HG03565 (cell line): ENCODE results near the gene TMEM41A.
"Not testable (repeated sequence)": the region's sequence is repeated elsewhere in the genome, so short reads cannot be mapped to it uniquely, and the experiment has no call there.

Experiments
- ATAC-seq: cut with Tn5 transposase; IDR thresholded peaks from one replicate; pipeline ENCODE4 v1.9.1; 2021; ENCODE audit warnings: mild to moderate bottlenecking, moderate library complexity; ENCODE audit not compliant: unreplicated experiment

Gene TMEM41A

GRCh38 chr3:185489462-185489861 lies 9.4 kb downstream of the TMEM41A start:
- no peak for ATAC-seq

DNA sequence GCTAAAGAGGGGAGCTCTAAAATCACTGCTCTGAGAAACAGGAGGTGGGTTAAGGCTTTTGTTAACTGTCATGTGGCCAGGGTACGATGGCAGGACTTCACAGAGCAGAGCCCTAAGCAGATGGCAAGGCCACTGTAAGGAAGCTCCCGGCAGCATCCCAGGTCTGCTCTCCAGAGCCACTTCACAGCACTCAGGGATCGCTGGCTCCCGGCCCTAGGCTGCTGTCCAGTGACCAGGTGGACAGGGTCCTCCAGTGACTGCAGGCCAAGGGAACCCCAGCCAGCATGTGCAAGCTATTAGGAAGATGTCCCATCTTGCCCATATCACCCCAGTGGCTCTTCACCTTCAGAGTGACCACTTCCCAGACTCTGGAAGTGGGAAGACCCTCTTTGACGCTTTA lies 10.4 kb downstream of the TMEM41A start:
- no peak for ATAC-seq

DNA sequence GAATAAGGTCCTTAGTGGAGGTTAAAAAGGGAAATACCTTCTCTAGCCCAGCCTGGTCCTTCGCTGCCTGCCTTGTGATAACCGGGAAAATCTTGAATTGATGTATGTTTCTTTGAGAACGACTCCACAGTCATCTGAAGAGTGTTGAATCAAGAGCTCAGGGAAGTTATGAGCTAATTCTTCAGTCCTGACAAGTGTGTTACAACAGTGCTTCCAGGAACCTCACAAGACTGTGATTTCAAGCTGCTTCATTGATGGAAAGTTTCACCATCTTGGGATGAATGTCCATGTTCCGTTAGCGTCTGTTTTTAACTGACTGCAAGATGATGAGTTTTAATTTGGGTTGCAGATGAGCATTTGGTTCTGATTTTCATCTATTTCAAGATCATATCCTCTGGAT lies 12.4 kb downstream of the TMEM41A start:
- no peak for ATAC-seq

DNA sequence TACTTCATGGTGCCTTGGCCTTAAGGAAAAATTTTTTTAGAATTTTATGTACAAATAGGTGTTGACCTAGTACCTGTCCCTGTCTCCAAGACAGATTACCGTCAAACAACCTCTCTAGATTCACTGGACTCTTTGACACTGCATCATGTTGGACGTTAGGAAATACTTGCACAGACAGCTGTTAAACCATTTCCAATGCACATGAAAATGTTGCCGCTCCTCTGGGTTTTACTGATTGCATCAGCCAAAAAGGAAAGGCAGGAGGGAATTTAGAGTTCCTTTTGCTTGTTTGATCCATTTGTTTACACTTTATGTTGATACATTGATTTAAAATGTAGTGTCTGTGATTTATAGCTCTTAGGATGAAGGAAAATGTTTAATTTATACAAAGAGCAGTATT lies 14.5 kb downstream of the TMEM41A start:
- ATAC-seq = no peak

- no peak for ATAC-seq
Measured at GRCh38 chr3:185479373-185479945, 19.4 kb downstream of the TMEM41A start.

DNA sequence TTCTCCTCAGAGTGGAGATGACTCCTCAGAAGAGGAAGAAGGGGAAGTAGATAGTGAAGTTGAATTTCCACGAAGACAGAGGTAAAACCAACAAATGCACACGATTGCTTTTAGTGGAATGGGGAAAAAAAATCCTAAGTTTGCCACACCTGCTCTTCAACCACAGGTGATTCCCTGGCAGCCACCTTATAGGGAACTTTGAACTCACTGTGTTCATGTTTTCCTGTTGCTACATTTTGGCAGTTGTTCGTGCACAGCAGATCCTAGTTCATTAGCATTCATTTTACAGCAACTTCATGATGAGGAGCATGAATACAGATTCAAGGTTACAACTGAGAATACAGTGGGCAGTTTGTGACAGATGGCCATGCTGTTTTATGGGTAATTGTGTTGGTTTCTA lies 21.5 kb downstream of the TMEM41A start:
- ATAC-seq = no peak

DNA sequence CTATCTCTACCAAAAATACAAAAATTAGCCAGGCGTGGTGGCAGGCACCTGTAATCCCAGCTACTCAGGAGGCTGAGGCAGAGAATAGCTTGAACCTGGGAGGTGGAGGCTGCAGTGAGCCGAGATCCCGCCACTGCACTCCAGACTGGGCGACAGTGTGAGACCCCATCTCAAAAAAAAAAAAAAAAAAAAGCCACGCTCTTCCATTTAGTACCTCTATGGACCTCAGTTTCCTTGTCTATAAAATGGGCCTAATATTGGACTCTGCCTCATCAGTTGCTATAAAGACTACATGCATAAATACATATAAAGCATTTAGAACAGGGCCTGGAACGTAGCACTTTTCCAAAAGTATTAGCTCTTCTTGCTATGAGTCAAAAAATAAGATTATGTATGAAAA lies 23.9 kb downstream of the TMEM41A start:
- not testable (repeated sequence) for ATAC-seq

- ATAC-seq = no peak
Measured at GRCh38 chr3:185473290-185473815, 25.5 kb downstream of the TMEM41A start.

GRCh38 chr3:185470323-185470722 lies 28.5 kb downstream of the TMEM41A start:
- no peak for ATAC-seq

DNA sequence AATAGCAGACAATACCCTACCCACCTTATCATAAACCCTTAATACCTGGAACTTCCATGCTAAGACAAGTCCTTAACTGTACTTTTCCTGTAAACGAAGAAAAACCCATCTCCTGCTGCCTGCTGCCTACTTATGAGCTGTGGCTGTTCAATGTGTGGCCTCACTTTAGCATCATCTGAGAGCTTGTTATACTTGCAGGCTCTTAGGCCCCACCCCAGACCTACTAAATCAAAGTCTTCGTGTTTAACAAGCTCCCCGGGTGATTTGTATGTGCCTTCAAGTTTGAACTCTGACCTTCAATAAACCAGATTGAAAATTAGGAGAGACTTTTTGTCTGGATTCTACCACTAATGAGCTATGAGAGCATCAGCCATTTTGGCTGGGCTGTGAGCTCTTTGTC lies 29.3 kb downstream of the TMEM41A start:
- ATAC-seq = no peak

DNA sequence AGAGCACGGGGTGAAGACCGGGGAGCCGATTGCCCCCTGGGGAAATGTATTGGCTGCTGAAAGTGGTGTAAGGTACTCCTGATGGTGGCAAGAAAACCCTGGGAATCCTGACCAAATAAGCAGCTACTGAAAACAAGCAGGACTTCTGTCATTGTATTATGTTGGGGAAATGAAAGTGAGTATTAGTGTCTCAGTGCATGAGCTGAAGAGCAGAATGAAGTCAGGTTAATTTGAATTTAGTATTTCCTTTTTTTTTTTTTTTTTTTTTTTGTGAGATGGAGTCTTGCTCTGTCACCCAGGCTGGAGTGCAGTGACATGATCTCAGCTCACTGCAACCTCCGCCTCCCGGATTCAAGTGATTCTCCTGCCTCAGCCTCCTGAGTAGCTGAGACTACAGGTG lies 32.7 kb downstream of the TMEM41A start:
- ATAC-seq = not testable (repeated sequence)

DNA sequence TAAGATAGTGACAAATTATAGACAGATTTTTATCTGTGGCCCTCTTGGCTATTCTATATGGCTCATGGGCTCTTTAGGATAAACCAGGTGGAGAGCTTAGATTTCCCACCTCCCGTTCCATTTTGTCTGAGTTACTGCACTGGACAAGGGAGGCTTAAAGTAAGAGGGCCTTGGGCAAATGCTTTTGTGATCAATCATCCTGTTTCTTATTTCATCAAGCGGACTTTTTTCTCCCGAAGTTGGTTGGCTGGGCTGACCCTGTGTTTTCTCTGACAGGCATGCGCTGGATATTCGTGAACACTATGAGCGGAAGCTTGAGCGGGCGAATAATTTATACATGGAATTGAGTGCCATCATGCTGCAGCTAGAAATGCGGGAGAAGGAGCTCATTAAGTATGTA lies 33.4 kb downstream of the TMEM41A start:
- no peak for ATAC-seq

GRCh38 chr3:185460719-185461350 lies 38.0 kb downstream of the TMEM41A start:
- ATAC-seq = no peak

GRCh38 chr3:185460309-185460708 lies 38.5 kb downstream of the TMEM41A start:
- no peak for ATAC-seq

- ATAC-seq = no peak
Measured at GRCh38 chr3:185457376-185457775, 41.5 kb downstream of the TMEM41A start.

DNA sequence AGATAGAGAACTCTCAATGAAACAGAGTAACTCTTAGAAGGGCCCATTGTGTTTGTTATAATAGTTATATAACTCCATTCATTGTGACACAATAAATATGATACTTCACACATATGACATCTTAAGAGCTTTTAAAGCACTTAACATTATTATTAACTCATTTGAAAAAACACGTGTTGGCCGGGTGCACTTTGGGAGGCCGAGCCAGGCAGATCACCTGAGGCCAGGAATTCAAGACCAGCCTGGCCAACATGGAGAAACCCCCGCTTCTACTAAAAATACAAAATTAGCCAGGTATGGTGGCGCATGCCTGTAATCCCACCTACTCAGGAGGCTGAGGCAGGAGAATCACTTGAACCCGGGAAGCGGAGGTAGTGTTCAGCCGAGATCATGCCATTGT lies 47.4 kb downstream of the TMEM41A start:
- not testable (repeated sequence) for ATAC-seq

- ATAC-seq = no peak
Measured at GRCh38 chr3:185448107-185448506, 50.7 kb downstream of the TMEM41A start.

- ATAC-seq = no peak
Measured at GRCh38 chr3:185444329-185444728, 54.5 kb downstream of the TMEM41A start.

- no peak for ATAC-seq
Measured at GRCh38 chr3:185442031-185442430, 56.8 kb downstream of the TMEM41A start.

GRCh38 chr3:185439745-185440466 lies 58.9 kb downstream of the TMEM41A start:
- no peak for ATAC-seq
